OCI-LY3 (cell line): Measurements from ENCODE around the gene IRX1.

Experiments used
- H2AFZ ChIP-seq: fragments of 200-600, 300-600 bp; shearing (Covaris generic); 2 replicates; pipeline ENCODE4 v1.6.0; 2014; ENCODE audit warnings: antibody characterized with exemption, low read depth, low read length
- H3K27ac ChIP-seq: fragments of 200-600, 300-600 bp; sonication (generic); 2 replicates; pipeline ENCODE4 v1.5.1; 2014; ENCODE audit warnings: mild to moderate bottlenecking, low read length, moderate library complexity, mixed read lengths
- H3K27me3 ChIP-seq: fragments of 200-600, 300-600 bp; sonication (generic); 2 replicates; pipeline ENCODE4 v1.6.1; 2014; ENCODE audit warnings: low read depth, low read length, mixed read lengths
- H3K36me3 ChIP-seq: fragments of 200-600, 300-600 bp; sonication (generic); replicated peaks from 2 replicates; pipeline ENCODE3; 2014; ENCODE audit warnings: low read depth, low read length, mixed read lengths
- H3K4me1 ChIP-seq: fragments of 300-600, 200-600 bp; sonication (generic); 2 replicates; pipeline ENCODE4 v1.6.1; 2014; ENCODE audit warnings: low read length, mixed read lengths
- H3K4me2 ChIP-seq: fragments of 200-600, 300-600 bp; sonication (generic); 2 replicates; pipeline ENCODE4 v1.6.1; 2014; ENCODE audit warnings: low read length, mixed read lengths
- H3K4me3 ChIP-seq: fragments of 300-600, 200-600 bp; sonication (generic); 2 replicates; pipeline ENCODE4 v1.5.1; 2014; ENCODE audit warnings: antibody characterized with exemption, mild to moderate bottlenecking, low read length, moderate library complexity
- H3K79me2 ChIP-seq: fragments of 300-600, 200-600 bp; shearing (Covaris generic); 2 replicates; pipeline ENCODE4 v1.6.1; 2014; ENCODE audit warnings: mild to moderate bottlenecking, low read length, mixed read lengths
- H3K9ac ChIP-seq: fragments of 300-600, 200-600 bp; shearing (Covaris generic); 2 replicates; pipeline ENCODE4 v1.6.0; 2014; ENCODE audit warnings: mild to moderate bottlenecking, low read length, moderate library complexity
- H3K9me3 ChIP-seq: fragments of 200-600, 300-600 bp; shearing (Covaris generic); 2 replicates; pipeline ENCODE4 v1.6.1; 2014; ENCODE audit warnings: low read length, mixed read lengths; ENCODE audit not compliant: insufficient read depth
- H4K20me1 ChIP-seq: fragments of 200-600, 300-600 bp; sonication (generic); 2 replicates; pipeline ENCODE4 v1.6.1; 2016; ENCODE audit warnings: low read length, mixed read lengths; ENCODE audit not compliant: insufficient read depth
- EZH2phosphoT487 ChIP-seq: fragments of 200-600 bp; shearing (Covaris generic); IDR thresholded peaks from 2 replicates; pipeline ENCODE4 v1.6.1; 2018; ENCODE audit warnings: antibody characterized with exemption, mixed run types, low read depth
- TF ChIP-seq, protein P1 (sequence below): fragments of 200-600, 300-600 bp; sonication (generic); IDR thresholded peaks from 2 replicates; pipeline ENCODE4 v1.5.1; 2014; ENCODE audit warnings: antibody characterized with exemption, low read length, low read depth

Gene IRX1

DNA sequence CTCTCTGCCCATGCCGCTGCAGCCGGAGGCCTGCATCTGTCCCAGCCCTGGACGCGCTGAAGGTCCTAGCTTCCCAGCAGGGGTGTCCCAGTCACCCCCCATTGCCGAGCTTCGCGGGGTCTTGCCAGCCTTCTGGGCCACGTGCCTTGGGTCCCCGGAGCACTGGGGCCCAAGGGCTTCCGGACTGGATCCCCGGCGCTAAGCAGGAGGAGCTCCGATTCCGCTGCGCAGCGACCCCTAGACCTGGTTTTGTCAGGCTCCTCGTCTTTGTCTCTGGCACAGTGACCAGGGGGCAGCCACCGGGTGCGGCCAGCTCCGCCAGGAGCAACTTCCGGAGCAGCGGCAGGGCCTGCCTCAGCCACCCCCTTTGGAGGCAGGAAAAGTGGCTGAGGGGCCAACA lies 3.3 kb upstream of the IRX1 start:
- H3K27ac ChIP-seq: no peak overlapping the region
- H4K20me1 ChIP-seq: no peaks in the 10 kb centered on the region
- H3K9me3 ChIP-seq: no peaks in the 10 kb centered on the region
- no peak for TF ChIP-seq EZH2phosphoT487
- TF ChIP-seq, protein P1, sequence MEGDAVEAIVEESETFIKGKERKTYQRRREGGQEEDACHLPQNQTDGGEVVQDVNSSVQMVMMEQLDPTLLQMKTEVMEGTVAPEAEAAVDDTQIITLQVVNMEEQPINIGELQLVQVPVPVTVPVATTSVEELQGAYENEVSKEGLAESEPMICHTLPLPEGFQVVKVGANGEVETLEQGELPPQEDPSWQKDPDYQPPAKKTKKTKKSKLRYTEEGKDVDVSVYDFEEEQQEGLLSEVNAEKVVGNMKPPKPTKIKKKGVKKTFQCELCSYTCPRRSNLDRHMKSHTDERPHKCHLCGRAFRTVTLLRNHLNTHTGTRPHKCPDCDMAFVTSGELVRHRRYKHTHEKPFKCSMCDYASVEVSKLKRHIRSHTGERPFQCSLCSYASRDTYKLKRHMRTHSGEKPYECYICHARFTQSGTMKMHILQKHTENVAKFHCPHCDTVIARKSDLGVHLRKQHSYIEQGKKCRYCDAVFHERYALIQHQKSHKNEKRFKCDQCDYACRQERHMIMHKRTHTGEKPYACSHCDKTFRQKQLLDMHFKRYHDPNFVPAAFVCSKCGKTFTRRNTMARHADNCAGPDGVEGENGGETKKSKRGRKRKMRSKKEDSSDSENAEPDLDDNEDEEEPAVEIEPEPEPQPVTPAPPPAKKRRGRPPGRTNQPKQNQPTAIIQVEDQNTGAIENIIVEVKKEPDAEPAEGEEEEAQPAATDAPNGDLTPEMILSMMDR: no peak
- H2AFZ ChIP-seq: no peak overlapping the region
- no peaks in the 10 kb centered on the region for H3K4me1 ChIP-seq
- H3K4me3 ChIP-seq: no peak overlapping the region
- H3K4me2 ChIP-seq: no peak overlapping the region
- H3K36me3 ChIP-seq: no peaks in the 10 kb centered on the region
- H3K79me2 ChIP-seq: no peaks in the 10 kb centered on the region
- H3K9ac ChIP-seq: no peak overlapping the region
- no peaks in the 10 kb centered on the region for H3K27me3 ChIP-seq

DNA sequence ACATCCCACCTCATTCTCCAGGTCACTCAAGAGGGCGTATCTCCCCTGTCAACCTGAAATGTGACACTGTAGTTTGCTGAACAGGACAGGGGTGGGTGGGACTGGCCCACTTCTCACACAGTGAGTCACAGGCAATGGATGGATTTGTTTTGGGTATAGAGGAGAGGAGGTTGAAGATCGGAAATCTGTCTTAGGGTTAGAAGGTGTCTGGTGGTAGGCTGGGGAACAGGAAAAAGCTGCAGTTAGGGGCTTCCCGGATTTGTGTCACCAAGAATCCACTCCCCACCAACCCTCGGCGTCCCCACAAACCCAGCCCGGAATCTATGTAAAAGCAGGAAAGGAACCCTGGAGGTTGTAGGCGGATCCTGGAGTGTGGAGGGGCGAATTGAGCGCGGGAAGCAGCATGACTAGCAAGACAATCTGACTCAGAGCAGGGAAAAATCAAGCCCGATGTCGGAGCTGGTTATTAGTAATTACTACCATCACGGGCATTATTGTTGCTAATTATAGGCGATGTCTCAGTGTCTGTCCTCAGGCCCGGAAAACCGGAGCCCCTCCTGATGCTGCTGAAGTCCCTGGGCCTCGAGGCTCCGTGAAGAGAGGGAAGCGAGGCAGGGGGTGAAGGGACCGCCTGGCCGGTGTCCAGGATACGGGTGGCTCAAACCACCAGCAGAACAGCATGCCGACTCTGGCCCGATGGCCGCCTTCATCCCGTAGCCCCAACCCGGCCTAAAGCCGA lies 1.7 kb upstream of the IRX1 start:
- H3K9ac ChIP-seq: no peak overlapping the region
- TF ChIP-seq, protein P1: no peak
- no peak for TF ChIP-seq EZH2phosphoT487
- H3K4me2 ChIP-seq: no peak overlapping the region
- no peaks in the 10 kb centered on the region for H3K27me3 ChIP-seq
- H3K27ac ChIP-seq: no peak overlapping the region
- no peak overlapping the region for H2AFZ ChIP-seq
- no peaks in the 10 kb centered on the region for H3K79me2 ChIP-seq
- H3K9me3 ChIP-seq: no peaks in the 10 kb centered on the region
- no peaks in the 10 kb centered on the region for H3K36me3 ChIP-seq
- no peak overlapping the region for H3K4me3 ChIP-seq
- no peaks in the 10 kb centered on the region for H3K4me1 ChIP-seq
- no peaks in the 10 kb centered on the region for H4K20me1 ChIP-seq

DNA sequence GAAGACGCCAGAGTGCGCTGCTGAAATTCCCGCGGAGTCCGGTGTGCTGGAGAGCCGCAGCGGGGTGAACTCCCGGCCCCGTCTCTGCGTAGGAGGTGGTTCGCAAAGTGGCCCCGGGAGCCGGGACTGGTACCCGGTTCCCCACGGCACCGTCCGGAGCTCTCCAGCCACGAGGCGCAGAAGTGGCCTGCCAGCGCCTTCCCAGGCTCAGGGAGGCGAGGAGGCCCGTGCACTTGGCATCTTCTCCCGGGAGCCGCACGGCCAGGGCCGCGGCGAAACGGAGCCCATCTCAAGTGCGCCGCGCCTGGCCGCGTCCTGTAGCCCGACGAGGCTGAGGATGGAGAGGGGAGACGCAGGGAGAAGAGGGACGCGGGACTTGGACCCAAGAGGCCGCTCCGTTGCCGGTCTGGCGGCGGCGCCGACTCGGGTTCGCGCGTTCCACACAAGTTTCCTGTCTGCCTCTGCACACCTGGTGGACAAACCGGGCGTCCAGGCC lies 1.1 kb upstream of the IRX1 start:
- no peak for TF ChIP-seq EZH2phosphoT487
- TF ChIP-seq, protein P1: no peak
- Histone ChIP-seq H3K9me3 (no peaks in the 10 kb centered on the region), H3K4me2 (no peak overlapping the region), H3K9ac (no peak overlapping the region), H2AFZ (no peak overlapping the region), H3K27ac (no peak overlapping the region), H3K4me1 (no peaks in the 10 kb centered on the region), H3K79me2 (no peaks in the 10 kb centered on the region), H3K27me3 (no peaks in the 10 kb centered on the region), H4K20me1 (no peaks in the 10 kb centered on the region), H3K36me3 (no peaks in the 10 kb centered on the region), H3K4me3 (no peak overlapping the region)

DNA sequence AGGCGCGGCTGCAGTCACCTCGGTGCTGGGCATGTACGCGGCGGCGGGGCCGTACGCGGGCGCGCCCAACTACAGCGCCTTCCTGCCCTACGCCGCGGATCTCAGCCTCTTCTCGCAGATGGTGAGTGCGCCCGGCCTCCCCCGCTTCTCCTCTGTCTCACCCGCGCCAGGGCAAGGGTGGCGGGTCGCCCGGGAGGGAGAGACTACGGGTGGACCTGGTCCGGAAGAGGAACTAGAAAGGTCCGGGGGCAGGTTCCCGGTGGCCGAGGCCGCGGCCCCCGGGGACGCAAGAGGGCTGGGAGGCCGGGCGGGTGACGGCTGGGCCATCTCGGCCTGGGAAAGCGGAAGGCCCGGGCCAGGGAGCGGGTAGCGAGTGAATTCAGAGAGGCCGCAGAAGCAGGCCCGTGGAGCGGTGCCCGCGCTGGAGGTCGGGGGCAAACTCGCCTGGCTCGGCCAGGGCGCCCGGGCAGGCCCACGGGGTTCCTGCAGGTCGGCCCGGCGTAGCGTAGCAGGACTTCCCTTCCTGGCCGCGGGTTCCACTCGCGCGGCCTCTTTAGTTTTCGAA lies 711 bp downstream of the IRX1 start:
- Histone ChIP-seq H3K4me1 (no peaks in the 10 kb centered on the region), H3K4me3 (no peak overlapping the region), H3K27ac (no peak overlapping the region), H3K9ac (no peak overlapping the region), H2AFZ (no peak overlapping the region), H3K27me3 (no peaks in the 10 kb centered on the region), H3K9me3 (no peaks in the 10 kb centered on the region), H4K20me1 (no peaks in the 10 kb centered on the region), H3K4me2 (no peak overlapping the region), H3K79me2 (no peaks in the 10 kb centered on the region), H3K36me3 (no peaks in the 10 kb centered on the region)
- TF ChIP-seq, protein P1: no peak
- TF ChIP-seq EZH2phosphoT487: no peak
